ENCODE measurements around the gene CREM.
A peak's percentile ranks its signal among the peaks of the same experiment; 100 is the strongest.

Gene CREM

DNA sequence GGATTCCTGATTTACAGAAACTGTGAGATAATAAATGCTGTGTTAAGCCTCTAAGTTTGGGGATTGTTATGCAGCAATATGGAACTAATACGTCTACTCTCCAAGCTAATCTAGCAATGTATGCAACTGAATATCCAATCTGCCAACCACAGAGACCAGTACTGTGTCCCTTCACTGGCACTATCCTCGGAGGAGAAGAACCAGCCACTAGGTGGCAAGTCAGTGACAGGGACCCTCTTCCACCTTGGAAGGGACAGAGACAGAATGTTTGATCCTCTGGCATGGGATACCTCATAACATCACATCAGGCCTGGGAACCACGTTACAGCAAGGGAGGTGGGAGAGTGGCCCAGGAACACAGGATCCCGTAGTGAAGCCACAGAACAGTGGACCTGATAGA lies 96.4 kb downstream of the CREM start:
- DNase-seq: no peak

DNA sequence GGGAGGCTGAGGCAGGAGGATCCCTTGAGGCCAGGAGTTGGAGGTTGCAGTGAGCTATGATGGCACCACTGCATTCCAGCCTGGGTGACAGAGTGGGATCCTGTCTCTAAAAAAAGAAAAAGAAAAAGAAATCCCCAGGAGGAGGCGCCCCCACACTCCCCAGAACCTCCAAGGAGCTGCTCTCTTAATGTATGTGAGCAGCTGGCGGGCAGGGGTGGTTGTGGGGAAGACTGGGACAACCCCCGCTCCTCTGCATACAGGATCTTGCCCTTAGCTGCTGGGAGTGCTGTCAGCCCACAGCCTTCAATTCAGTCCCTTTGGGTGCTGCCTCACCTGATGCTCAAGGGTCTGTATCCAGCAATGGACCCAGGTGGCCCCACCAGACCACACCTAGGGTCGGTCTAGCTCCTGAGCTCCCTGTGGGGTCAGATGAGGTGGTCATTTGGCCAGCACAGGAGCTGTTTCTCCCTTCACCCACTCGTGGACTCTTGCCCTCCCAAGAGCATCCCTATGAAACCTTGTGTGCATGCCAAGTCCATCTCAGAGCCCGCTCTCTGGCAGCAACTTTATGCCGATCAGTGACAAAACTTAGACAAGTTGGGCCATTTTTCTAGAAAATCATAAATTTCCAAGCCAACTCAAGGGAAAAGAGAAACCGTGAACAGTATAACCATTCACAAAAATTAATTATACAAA lies 97.5 kb downstream of the CREM start:
- DNase-seq: no peak

DNA sequence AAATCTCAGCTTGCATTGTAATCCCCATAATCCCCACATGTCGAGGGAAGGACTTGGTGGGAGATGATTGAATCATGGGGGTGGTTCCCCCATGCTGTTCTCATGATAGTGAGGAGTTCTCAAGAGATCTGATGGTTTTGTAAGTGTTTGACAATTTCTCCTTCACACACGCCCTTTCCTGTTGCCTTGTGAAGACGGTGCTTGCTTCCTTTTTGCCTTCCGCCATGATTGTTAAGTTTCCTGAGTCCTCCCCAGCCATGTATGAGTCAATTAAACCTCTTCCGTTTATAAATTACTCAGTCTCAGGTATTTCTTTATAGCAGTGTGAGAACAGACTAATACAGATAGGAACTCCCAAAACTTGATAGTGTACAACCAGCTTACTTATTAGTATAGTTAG lies 98.6 kb downstream of the CREM start:
- DNase-seq: no peak

DNA sequence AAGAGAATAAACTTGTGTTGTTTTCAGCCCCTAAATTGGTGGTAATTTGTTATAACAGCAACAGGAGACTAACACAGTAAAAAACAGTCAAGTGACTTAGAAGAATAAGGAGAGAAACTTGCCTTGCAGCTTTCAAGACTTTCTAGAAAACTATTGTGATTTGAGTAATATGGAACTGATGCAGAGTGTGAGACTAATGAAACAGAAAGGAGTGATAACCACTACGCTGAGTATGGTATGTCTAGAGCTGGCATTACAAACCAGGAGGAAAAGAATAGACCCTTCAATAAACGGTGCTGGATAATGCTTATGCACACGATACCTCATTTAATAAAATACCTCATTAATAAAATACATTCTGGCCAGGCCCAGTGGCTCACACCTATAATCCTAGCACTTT lies 99.9 kb downstream of the CREM start:
- no peak for DNase-seq

DNA sequence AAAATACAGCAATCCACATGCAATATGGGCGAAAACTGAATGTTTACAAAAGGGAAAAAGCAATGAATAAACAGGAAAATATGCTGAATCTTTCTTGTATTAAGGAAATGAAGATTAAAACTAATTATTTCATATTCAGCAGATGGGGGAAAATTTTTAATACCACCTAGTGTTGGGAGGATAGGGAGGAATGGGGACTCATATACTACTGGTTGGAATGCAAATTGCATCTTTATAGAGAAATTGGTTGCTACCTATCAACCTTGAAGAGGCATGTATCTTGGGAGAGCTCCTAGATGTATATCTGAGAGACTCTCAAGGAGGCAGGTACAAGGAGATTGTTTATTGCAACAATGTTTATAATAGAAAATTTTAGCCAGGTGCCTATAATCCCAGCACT lies 101.4 kb downstream of the CREM start:
- DNase-seq: no peak

DNA sequence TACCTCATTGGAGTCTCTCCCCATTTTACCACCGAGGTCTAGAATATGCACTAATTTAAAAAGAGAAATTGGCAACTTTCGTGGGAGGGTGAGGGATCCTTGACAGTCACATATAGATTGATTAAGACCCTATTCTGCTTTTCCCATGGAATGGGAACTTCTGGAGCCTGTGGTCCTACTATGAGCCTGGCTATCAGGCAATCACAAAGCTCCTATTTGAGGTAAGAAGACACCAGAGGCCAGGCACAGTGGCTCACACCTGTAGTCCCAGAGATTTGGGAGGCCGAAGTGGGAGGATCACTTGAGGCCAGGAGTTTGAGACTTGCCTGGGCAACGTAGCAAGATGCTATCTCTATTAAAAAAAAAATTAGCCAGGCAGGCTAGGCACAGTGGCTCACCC lies 105.0 kb downstream of the CREM start:
- no peak for DNase-seq

DNA sequence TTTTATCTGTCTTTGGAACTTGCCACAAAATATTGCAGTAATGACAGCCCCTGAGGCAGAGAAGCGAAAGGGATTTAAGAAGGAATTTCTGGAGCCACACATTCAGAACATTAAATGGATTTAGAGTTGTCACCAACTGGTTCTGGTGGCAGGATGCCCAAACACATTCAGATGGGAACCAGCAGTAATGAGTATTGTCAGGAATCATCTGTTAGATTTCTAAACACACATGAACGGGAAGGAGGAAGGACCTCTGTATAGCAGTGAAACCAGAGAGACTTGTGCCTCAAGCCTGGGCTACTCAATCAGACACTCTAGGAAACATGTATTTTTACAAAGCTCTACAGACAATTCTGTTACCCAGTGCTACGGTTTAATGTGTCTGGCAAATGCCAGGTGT lies 105.9 kb downstream of the CREM start:
- no peak for DNase-seq

DNA sequence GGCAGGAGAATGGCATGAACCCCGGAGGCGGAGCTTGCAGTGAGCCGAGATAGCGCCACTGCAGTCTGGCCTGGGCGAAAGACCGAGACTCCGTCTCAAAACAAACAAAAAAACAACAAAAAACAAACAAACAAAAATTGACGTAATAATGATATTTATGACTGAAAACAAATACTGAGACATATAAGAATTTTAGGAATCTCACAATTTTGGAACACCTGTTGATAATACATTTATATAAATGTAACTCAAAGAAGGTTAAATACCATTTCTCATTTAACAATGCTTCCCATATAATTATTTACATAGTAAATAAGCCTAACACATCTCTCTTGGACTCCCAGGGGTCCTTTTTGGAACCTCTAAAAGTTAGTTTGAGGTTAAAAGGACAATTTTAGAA lies 107.4 kb downstream of the CREM start:
- no peak for DNase-seq

DNA sequence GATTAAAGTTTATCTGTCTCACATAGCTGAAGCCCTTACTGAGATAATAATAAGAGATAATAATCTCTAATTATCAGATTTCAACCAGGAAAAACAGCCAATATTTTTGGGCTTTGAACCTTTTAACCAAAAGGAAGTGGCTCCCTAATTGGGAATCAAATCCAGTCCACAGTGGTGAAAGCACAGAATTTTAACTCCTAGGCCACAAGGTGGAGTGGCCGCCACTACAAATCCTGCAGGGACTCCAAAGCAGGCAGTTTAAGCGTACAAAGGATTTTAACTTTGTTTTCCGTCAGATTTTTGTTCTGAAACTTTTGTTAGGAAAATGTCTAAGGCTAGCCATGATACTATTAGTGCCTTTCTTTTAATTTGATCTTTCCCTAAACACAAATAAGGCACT lies 110.1 kb downstream of the CREM start:
- no peak for DNase-seq

DNA sequence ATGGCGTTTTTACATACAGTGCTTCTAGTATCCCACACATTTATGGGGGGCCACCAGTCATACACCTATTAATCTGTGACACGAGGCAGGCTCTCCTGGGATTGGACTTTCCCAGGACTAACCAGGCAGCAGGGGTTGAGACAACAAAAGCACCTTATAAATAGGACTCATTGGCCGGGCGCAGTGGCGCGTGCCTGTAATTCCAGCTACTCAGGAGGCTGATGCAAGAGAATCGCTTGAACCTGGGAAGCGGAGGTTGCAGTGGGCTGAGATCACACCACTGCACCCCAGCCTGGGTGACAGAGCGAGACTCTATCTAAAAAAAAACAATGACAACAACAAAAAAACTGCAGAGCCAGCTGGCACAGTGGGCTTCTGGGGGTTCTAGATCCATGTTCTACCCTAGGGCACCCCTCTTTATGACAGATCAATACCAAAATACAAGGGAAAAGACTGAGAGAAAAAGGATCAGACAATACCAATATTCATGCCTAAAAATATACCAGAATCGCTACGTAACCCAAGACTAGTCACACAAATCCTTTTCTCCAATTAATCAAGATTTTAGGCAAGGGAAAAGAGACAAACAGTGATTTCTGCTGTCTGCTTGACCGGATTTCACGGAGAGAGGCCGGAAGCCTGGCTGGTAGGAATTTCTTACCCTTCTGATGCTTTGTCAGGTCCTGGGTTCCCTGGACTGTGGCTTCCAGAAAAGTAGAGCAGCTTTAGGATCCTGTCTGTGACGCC lies 111.3 kb downstream of the CREM start:
- DNase-seq: no peak

DNA sequence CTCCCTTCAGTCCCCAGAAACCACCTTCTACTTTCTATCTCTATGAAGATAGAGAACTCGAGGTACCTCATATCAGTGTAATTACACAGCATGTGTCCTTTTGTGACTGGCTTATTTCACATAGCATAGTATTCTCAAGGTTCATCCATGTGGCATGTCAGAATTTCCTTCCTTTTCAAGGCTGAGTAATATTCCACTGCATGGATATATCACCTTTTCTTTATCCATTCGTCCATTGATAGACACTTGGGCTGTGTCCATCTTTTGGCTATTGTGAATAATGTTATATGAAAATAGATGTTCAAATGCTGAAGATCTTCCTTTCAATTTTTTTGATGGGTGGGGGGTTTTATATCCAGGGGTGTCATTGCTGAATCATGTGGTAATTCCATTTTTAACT lies 117.9 kb downstream of the CREM start:
- DNase-seq: no peak

DNA sequence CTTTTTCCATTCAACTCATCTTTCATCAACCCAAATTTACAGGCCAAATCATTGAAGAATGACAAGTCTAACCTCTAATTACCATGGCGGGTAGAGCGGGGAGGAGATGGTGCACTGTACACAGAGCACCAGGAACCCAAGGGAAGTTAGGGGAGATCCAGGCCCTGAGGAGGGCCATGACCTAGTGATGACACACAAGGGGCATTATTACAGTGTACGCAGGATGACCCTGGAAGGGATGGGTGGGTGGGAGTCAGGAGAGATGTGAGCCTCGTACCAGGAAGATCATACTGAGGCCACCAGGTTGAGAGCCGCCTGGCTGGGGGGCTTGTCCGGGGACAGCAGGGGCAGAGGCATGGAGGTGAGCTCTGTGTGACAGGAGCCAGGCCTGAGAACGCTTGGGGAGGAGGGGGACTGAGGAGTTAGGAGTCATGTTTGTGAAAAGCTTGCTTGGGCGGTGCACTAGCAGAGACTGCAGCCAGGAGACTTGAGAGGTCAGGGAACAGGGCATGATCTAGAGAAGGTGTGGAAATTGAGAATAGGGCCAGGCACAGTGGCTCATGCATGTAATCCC lies 120.2 kb downstream of the CREM start:
- DNase-seq: no peak

DNA sequence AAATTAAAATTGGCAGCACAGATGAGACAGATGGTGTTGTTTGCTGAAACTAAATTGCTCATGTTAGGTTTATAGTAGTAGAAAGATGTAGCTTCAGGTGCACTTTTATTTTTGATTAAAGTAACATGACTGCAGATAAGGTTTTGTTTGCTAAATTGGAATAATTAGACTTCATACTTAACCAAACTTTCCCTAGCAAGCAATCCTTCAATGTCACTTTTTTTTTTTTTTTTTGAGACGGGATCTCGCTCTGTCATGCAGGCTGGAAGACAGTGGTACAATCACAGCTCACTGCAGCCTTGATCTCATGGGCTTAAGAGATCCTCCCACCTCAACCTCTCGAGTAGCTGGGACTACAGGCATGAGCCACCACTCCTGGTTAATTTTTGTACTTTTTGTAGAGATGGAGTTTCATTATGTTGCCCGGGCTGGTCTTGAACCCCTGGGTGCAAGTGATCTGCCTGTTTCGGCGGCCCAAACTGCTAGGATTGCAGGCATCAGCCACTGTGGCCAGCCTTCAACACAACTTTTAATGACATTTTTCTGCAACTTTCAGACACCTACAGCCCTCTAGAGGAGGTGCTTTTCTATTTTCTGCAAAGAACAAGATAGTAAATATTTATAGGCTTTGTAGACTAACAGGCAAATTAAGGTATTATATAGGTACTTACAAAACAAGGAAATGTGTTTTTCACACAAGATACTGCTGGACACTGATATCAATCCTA lies 124.9 kb downstream of the CREM start:
- DNase-seq: no peak

DNA sequence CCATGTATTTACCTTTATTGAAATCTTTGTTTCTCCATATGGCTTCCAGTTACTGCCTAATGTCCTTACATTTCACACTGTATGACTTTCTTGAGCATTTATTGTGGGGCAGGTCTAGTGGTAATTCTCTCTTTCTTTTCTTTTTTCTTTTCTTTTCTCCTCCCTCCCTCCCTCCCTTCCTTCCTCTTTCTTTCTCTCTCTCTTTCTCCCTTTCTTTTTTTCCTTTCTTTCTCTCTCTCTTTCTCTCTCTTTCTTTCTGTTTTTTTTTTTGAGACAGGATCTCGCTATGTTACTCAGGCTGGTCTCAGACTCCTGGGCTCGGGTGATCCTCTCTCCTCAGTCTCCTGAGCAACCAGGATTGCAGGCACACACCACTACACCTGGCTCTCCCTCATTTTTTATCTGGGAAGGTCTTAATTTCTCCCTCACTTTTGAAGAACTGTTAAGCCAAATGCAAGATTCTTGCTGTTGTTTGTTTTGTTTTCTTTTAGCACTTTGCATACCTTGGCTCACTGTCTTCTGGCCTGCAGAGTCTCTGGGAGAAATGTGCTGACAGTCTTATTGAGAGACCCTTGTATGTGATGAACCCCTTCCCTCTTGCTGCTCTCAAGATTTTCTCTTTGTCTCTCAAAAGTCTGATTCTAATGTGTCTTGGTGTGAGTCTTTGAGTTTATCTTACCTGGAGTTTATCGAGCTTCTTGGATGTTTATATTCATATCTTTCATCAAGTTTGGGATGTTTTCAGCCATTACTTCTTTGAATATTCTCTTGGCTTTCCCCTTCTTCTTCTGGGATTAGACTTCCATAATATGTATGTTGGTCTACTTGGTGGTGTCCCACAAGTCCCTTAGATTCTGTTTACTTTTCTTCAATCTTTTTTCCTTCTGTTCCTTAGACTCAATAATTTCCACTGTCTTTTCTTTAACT lies 130.7 kb downstream of the CREM start:
- no peak for DNase-seq

DNA sequence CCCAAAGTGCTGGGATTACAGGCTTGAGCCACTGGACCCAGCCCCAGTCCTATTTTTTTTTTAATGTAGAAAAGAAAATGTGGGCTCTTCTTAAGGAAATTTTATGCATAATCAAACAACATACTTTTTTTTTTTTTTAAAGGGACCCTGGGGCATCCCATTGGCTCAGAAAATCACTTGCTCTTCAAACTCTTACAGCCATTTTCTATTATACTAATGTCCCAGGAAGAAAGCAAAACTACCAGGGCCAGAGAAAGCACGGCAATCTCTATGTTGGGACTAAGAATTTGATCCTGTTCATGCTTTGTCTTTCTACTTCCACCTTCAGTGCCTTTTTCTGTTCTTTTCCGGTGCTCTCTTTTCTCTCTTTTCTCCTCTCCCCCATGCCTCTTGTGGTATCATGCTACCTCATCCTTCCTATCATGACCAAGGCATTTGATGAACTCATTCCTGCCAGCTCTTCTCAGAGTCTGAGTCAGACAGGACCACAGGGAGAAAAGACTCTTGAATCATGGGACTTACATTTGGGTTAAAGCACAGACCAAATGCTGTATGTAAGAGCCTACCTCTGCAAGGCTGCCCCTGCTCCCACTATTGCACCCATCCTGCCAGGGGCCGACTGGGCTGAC lies 133.2 kb downstream of the CREM start:
- peak; percentile 85 for DNase-seq

DNA sequence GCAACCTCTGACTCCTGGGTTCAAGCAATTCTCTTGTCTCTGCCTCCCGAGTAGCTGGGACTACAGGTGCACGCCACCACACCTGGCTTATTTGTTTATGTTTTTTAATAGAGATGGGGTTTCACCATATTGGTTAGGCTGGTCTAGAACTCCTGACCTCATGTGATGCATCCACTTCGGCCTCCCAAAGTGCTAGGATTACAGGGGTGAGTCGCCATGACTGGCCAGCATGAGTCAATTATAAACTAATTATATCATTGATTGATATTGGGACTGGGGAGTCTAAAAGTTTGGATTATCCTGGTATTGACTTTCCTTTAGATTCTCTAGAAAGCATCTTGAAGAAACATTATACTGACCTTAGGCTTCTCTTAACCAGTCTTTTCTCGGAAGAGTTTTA lies 135.8 kb downstream of the CREM start:
- DNase-seq: no peak

Data from amniotic stem cell (primary cell).